Endothelial cell of umbilical vein (primary cell): ENCODE results near the gene NOX5. TPM values are rescaled to one million over a fixed set of nuclear protein-coding genes. Genes with fewer than 3 reads are reported as not detected.

Source experiments
- BruUV-seq: library from RNA; stranded (reverse); fragments of 400-500 nt; replicated peaks from 2 replicates; lab custom pipeline; 2021; lab: Mats Ljungman, UMichigan
- CTCF ChIA-PET: fragments of 300-600, 350-600 bp; sonication (Branson Sonifier 250); formaldehyde crosslinking; loops from one replicate; lab custom pipeline; 2021; ENCODE audit warnings: antibody characterized with exemption, inconsistent platforms; lab: Charles Lee
- POLR2A ChIA-PET: fragments of 300-600, 350-600 bp; sonication (Branson Sonifier 250); formaldehyde crosslinking; loops from one replicate; lab custom pipeline; 2021; ENCODE audit warnings: antibody characterized with exemption, inconsistent platforms; lab: Charles Lee
- DNase-seq: peaks from one replicate; pipeline ENCODE4 v3.0.0-alpha.2; 2011; ENCODE audit warnings: low read depth, low spot score
- FAIRE-seq: peaks from 2 replicates; lab custom pipeline; 2011; peaks lifted over from hg19 to GRCh38; lab: Jason Lieb, UNC
- H2AFZ ChIP-seq: 2 replicates; pipeline ENCODE4 v1.6.0; 2012; ENCODE audit warnings: low read depth, low read length, control low read depth, inconsistent platforms
- H3K27ac ChIP-seq: 2 replicates; pipeline ENCODE4 v1.5.1; 2011; ENCODE audit warnings: low read depth, mild to moderate bottlenecking, control low read depth, low read length, moderate library complexity; ENCODE audit not compliant: insufficient read depth
- H3K27me3 ChIP-seq, 2 experiments: 2 replicates each; pipeline versions ENCODE4 v1.6.0 to v1.6.1; 2011; ENCODE audit warnings: low read length in 2 of 2, mixed read lengths in 1 of 2; ENCODE audit not compliant: control insufficient read depth in 2 of 2, insufficient read depth in 2 of 2
- H3K36me3 ChIP-seq, 2 experiments: 2 replicates in 1 of 2; 3 replicates in 1 of 2; pipeline ENCODE4 v1.5.1; 2011; ENCODE audit warnings: low read length in 2 of 2, mild to moderate bottlenecking in 1 of 2, moderate library complexity in 1 of 2; ENCODE audit not compliant: control insufficient read depth in 2 of 2, insufficient read depth in 2 of 2; ENCODE audit errors: extremely low read depth in 1 of 2
- H3K4me1 ChIP-seq: 3 replicates; pipeline ENCODE4 v1.5.1; 2011; ENCODE audit warnings: mild to moderate bottlenecking, low read length; ENCODE audit not compliant: control insufficient read depth, insufficient read depth; ENCODE audit errors: extremely low read depth
- H3K4me2 ChIP-seq: 2 replicates; pipeline ENCODE4 v1.6.1; 2011; ENCODE audit warnings: low read length, control low read depth, mixed read lengths; ENCODE audit not compliant: insufficient read depth
- H3K4me3 ChIP-seq, 3 experiments: fragments of 200-600 bp in 1 of 3; sonication (generic), shearing (Covaris generic) in 1 of 3; replicated peaks in 1 of 3; 2 replicates each; pipeline ENCODE4 v1.5.1; 2011 to 2016; ENCODE audit warnings: control low read depth in 3 of 3, low read length in 3 of 3, mild to moderate bottlenecking in 2 of 3, inconsistent platforms in 1 of 3, low read depth in 1 of 3, moderate library complexity in 1 of 3; ENCODE audit not compliant: insufficient read depth in 1 of 3
- H3K79me2 ChIP-seq: 2 replicates; pipeline ENCODE4 v1.6.0; 2012; ENCODE audit warnings: low read length, inconsistent platforms; ENCODE audit not compliant: control insufficient read depth, insufficient read depth
- H3K9ac ChIP-seq: replicated peaks from 2 replicates; pipeline ENCODE3; 2011; ENCODE audit warnings: low read length, control low read depth; ENCODE audit not compliant: insufficient read depth; ENCODE audit errors: extremely low read depth
- H3K9me1 ChIP-seq: replicated peaks from 3 replicates; pipeline ENCODE4 v1.6.0; 2011; ENCODE audit warnings: mild to moderate bottlenecking, low read length; ENCODE audit not compliant: control insufficient read depth, insufficient read depth; ENCODE audit errors: extremely low read depth
- H3K9me3 ChIP-seq: replicated peaks from 2 replicates; pipeline ENCODE4 v1.5.1; 2012; ENCODE audit warnings: low read length, inconsistent platforms; ENCODE audit not compliant: control insufficient read depth, insufficient read depth
- H4K20me1 ChIP-seq: replicated peaks from 2 replicates; pipeline ENCODE3; 2011; ENCODE audit warnings: mild to moderate bottlenecking, low read length; ENCODE audit not compliant: control insufficient read depth, insufficient read depth; ENCODE audit errors: extremely low read depth
- CTCF ChIP-seq, 2 donors: IDR thresholded peaks; 1 replicate in 1 of 2; 2 replicates in 1 of 2; pipeline ENCODE4 v1.5.1; 2011; ENCODE audit warnings: low read length in 2 of 2, mild to moderate bottlenecking in 2 of 2, moderate library complexity in 2 of 2, control low read depth in 1 of 2, inconsistent platforms in 1 of 2, low read depth in 1 of 2; ENCODE audit not compliant: insufficient read depth in 1 of 2; ENCODE audit errors: extremely low read depth in 1 of 2
- EZH2 ChIP-seq: IDR thresholded peaks from 2 replicates; pipeline ENCODE4 v1.6.1; 2012; ENCODE audit warnings: borderline replicate concordance, low read depth, mild to moderate bottlenecking, moderate library complexity, low read length, inconsistent platforms; ENCODE audit not compliant: severe bottlenecking
- FOS ChIP-seq: IDR thresholded peaks from 2 replicates; pipeline ENCODE4 v1.6.1; 2011; ENCODE audit warnings: mild to moderate bottlenecking, low read length, moderate library complexity, borderline replicate concordance; ENCODE audit not compliant: insufficient read depth
- GATA2 ChIP-seq: IDR thresholded peaks from 2 replicates; pipeline ENCODE4 v1.7.0; 2011; ENCODE audit warnings: low read depth, mild to moderate bottlenecking, moderate library complexity, mixed read lengths, low read length; ENCODE audit not compliant: insufficient read length, insufficient read depth
- JUN ChIP-seq: IDR thresholded peaks from 2 replicates; pipeline ENCODE4 v1.6.1; 2011; ENCODE audit warnings: borderline replicate concordance, low read depth; ENCODE audit not compliant: insufficient read length, insufficient read depth
- MAX ChIP-seq: IDR thresholded peaks from 2 replicates; pipeline ENCODE4 v1.6.1; 2011; ENCODE audit not compliant: insufficient read depth, insufficient read length
- MYC ChIP-seq: IDR thresholded peaks from one replicate; pipeline ENCODE4 v1.6.1; 2011; ENCODE audit warnings: mild to moderate bottlenecking, low read depth, low read length
- POLR2A ChIP-seq: IDR thresholded peaks from 2 replicates; pipeline ENCODE4 v1.6.1; 2012; ENCODE audit warnings: low read depth, mild to moderate bottlenecking, control low read depth, low read length
- POLR2AphosphoS5 ChIP-seq: IDR thresholded peaks from 2 replicates; pipeline ENCODE4 v1.6.1; 2012; ENCODE audit warnings: low read depth, mild to moderate bottlenecking, control low read depth, low read length, moderate library complexity; ENCODE audit not compliant: insufficient read depth
- dilution Hi-C: fragments of 300-500 bp; cut with MboI; formaldehyde crosslinking; loops from one replicate; pipeline ENCODE4 v1.15.0; 2019; ENCODE audit warnings: low sequenced_read_pairs; ENCODE audit not compliant: extremely low pct_ligation_motif_present
- intact Hi-C: fragments of 100-400 bp; cut with micrococcal nuclease; formaldehyde crosslinking; loops from one replicate; pipeline ENCODE4 v1.10.0; 2022
- polyA plus RNA-seq, 4 experiments: library from polyadenylated mRNA; depleted of rRNA in 3 of 4; stranded (reverse) in 3 of 4; unstranded in 1 of 4; fragments of >200 nt; gene quantifications; 2 replicates each; pipeline versions ENCODE4 v1.2.1 to v1.2.3, GENCODE V29; 2011 to 2012; ENCODE audit warnings: missing spikeins in 1 of 4
- total RNA-seq: library from RNA; stranded (reverse); gene quantifications from 2 replicates; pipeline ENCODE4 v1.2.3, GENCODE V29; 2021

The NOX5 gene
- total and polyA plus RNA-seq, 2 donors (not counting 3 experiments of a cell fraction or from before 2014, with no cell fraction given), result 0.08 TPM; not detected in 1

- H3K9me1 ChIP-seq, result no peaks in the 10 kb centered on the region
- ChIA-PET CTCF (no interaction called here), POLR2A (no interaction called here)
- no peaks in the 10 kb centered on the region for H3K79me2 ChIP-seq
- H3K9ac ChIP-seq, result no peak overlapping the region
- intact Hi-C loops (no loop called here), dilution Hi-C loops (no loop called here)
- TF ChIP-seq MYC (no peak), POLR2A (no peak), POLR2AphosphoS5 (no peak), CTCF (IDR thresholded peaks at IDR 0.05; ENCODE audit: extremely low read depth in 1 of 2, insufficient read depth in 1 of 2, low read depth in 1 of 2, low read length in 2 of 2) (no peak)
- peaks cover 9 to 15% of the 10 kb centered on the region in 2 experiments for H3K27me3 ChIP-seq
- no peaks in the 10 kb centered on the region for H4K20me1 ChIP-seq
- H2AFZ ChIP-seq, result no peak overlapping the region
- H3K27ac ChIP-seq, result no peak overlapping the region
- FAIRE-seq (no peak), DNase-seq (no peak)
- H3K4me1 ChIP-seq, result no peaks in the 10 kb centered on the region
- no peak overlapping the region for H3K4me3 ChIP-seq
- no TSS peak for BruUV-seq
- no peaks in the 10 kb centered on the region for H3K9me3 ChIP-seq
- H3K4me2 ChIP-seq, result no peak overlapping the region
- H3K36me3 ChIP-seq, result no peaks in the 10 kb centered on the region
Observed at GRCh38 chr15:69104050-69104750, 89.7 kb downstream of the NOX5 start.

GRCh38 chr15:69105451-69105985, 91.0 kb downstream of the NOX5 start:
- no peak overlapping the region for H2AFZ ChIP-seq
- TF ChIP-seq MYC (no peak), JUN (no peak), FOS (no peak), CTCF (IDR thresholded peaks at IDR 0.05; ENCODE audit: extremely low read depth in 1 of 2, insufficient read depth in 1 of 2, low read depth in 1 of 2, low read length in 2 of 2) (no peak), MAX (no peak), POLR2AphosphoS5 (no peak), EZH2 (no peak), GATA2 (no peak), POLR2A (no peak)
- no peak overlapping the region for H3K4me3 ChIP-seq
- no TSS peak for BruUV-seq
- H3K36me3 ChIP-seq, result no peaks in the 10 kb centered on the region
- no peaks in the 10 kb centered on the region for H3K4me1 ChIP-seq
- no peak overlapping the region for H3K4me2 ChIP-seq
- ChIA-PET CTCF (no interaction called here), POLR2A (no interaction called here)
- H4K20me1 ChIP-seq, result no peaks in the 10 kb centered on the region
- dilution Hi-C loops (no loop called here), intact Hi-C loops (no loop called here)
- no peak overlapping the region for H3K9ac ChIP-seq
- no peak overlapping the region for H3K27ac ChIP-seq
- H3K27me3 ChIP-seq, result peaks cover 12 to 15% of the 10 kb centered on the region in 2 experiments
- no peak for FAIRE-seq
- H3K9me1 ChIP-seq, result no peaks in the 10 kb centered on the region
- H3K79me2 ChIP-seq, result no peaks in the 10 kb centered on the region
- no peaks in the 10 kb centered on the region for H3K9me3 ChIP-seq
- no peak for DNase-seq
